H1 (cell line): ENCODE data around the gene CHST13.

ENCODE experiments used
- CEBPB ChIP-seq: IDR thresholded peaks from 2 replicates; pipeline ENCODE4 v1.6.1; 2012; ENCODE audit warnings: low read depth, low read length
- EP300 ChIP-seq, 2 experiments: IDR thresholded peaks; 1 replicate in 1 of 2; 2 replicates in 1 of 2; pipeline ENCODE4 v1.6.1; 2011 to 2012; ENCODE audit warnings: low read depth in 2 of 2, low read length in 2 of 2, mild to moderate bottlenecking in 2 of 2, borderline replicate concordance in 1 of 2, inconsistent platforms in 1 of 2, moderate library complexity in 1 of 2
- EZH2 ChIP-seq: fragments of 200-600 bp; sonication (generic); IDR thresholded peaks from 2 replicates; pipeline ENCODE4 v1.7.1; 2012; ENCODE audit warnings: low read depth, mild to moderate bottlenecking, moderate library complexity, low read length, inconsistent platforms; ENCODE audit not compliant: severe bottlenecking
- JUN ChIP-seq: IDR thresholded peaks from 2 replicates; pipeline ENCODE4 v1.6.1; 2011; ENCODE audit warnings: low read depth, mild to moderate bottlenecking, improper control_type of control experiment, low read length
- POLR2AphosphoS5 ChIP-seq: IDR thresholded peaks from 2 replicates; pipeline ENCODE4 v1.6.1; 2011; ENCODE audit warnings: low read depth, low read length
- RAD21 ChIP-seq, 2 experiments: IDR thresholded peaks in 1 of 2; conservative IDR thresholded peaks in 1 of 2; 2 replicates each; pipeline ENCODE4 v1.6.1; 2011; ENCODE audit warnings: low read depth in 2 of 2, low read length in 2 of 2, improper control_type of control experiment in 1 of 2, inconsistent platforms in 1 of 2, mild to moderate bottlenecking in 1 of 2, moderate library complexity in 1 of 2
- RFX5 ChIP-seq: IDR thresholded peaks from 2 replicates; pipeline ENCODE4 v1.6.1; 2011; ENCODE audit warnings: low read depth, low read length, improper control_type of control experiment, borderline replicate concordance
- SAP30 ChIP-seq: fragments of 300-600 bp; sonication (generic); IDR thresholded peaks from 2 replicates; pipeline ENCODE4 v1.7.1; 2012; ENCODE audit warnings: low read length, moderate library complexity, mild to moderate bottlenecking, inconsistent platforms; ENCODE audit not compliant: insufficient read depth, insufficient replicate concordance
- SIRT6 ChIP-seq: IDR thresholded peaks from one replicate; pipeline ENCODE4 v1.7.1; 2012; ENCODE audit warnings: low read length, inconsistent platforms
- SUZ12 ChIP-seq: fragments of 200-600 bp; sonication (generic); IDR thresholded peaks from 2 replicates; pipeline ENCODE4 v1.6.1; 2012; ENCODE audit warnings: mild to moderate bottlenecking, inconsistent platforms, low read length, moderate library complexity, mixed read lengths
- TF ChIP-seq, protein P1 (sequence below): IDR thresholded peaks from 2 replicates; pipeline ENCODE4 v1.6.1; 2012; ENCODE audit warnings: inconsistent platforms
- TF ChIP-seq, protein P2 (sequence below), 3 experiments: IDR thresholded peaks; 1 replicate in 2 of 3; 2 replicates in 1 of 3; pipeline versions ENCODE4 v1.5.1 to v1.6.1; 2011; ENCODE audit warnings: low read length in 3 of 3, mild to moderate bottlenecking in 3 of 3, inconsistent platforms in 2 of 3, low read depth in 1 of 3, moderate library complexity in 1 of 3; ENCODE audit not compliant: insufficient read depth in 1 of 3; ENCODE audit errors: control extremely low read depth in 1 of 3
- TF ChIP-seq, protein P3 (sequence below): IDR thresholded peaks from 2 replicates; pipeline ENCODE4 v1.6.1; 2011; ENCODE audit warnings: low read depth, mild to moderate bottlenecking, low read length; ENCODE audit not compliant: insufficient read depth

DNA sequence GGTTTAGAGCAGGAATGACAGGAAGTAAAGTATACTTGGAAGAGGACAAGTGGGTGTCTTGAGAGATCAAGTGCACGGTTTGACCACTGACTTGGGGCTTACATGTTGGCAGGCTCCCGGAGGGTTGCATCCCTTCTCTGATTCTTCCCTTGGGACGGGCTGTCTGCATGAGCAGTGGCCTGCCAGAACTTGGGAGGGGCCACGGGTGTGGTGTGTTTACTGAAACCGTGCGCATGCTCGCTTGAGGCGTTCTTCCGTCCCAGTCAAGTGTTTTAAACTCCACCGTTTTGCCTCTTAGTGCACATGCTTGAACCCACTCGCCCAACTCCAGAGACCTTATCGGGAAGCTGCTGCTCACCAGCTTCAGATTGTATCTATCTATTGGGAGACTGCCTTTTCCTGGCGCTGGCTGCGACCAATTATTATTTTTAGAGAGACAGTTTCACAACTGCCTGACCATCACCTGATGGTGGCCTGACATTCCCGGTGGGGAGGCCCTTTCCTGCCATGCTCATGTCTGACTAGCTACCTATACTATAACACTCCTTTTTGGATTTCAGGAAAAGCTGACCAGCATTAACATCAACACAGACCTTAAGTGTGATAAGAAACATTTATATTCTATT, 49.6 kb downstream of the CHST13 start:
- TF ChIP-seq EP300 (IDR thresholded peaks at IDR 0.05; ENCODE audit: borderline replicate concordance in 1 of 2, low read depth in 2 of 2, low read length in 2 of 2) (no peak), POLR2AphosphoS5 (no peak), RFX5 (no peak), SIRT6 (no peak), JUN (no peak), RAD21 (IDR thresholded peaks at IDR 0.05 in 1 of 2, conservative IDR thresholded peaks at IDR 0.05 in 1 of 2; ENCODE audit: low read depth in 2 of 2, low read length in 2 of 2) (no peak), SAP30 (no peak), EZH2 (no peak), CEBPB (no peak), SUZ12 (no peak)
- TF ChIP-seq, protein P1, sequence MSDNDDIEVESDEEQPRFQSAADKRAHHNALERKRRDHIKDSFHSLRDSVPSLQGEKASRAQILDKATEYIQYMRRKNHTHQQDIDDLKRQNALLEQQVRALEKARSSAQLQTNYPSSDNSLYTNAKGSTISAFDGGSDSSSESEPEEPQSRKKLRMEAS = no peak
- TF ChIP-seq, protein P2, sequence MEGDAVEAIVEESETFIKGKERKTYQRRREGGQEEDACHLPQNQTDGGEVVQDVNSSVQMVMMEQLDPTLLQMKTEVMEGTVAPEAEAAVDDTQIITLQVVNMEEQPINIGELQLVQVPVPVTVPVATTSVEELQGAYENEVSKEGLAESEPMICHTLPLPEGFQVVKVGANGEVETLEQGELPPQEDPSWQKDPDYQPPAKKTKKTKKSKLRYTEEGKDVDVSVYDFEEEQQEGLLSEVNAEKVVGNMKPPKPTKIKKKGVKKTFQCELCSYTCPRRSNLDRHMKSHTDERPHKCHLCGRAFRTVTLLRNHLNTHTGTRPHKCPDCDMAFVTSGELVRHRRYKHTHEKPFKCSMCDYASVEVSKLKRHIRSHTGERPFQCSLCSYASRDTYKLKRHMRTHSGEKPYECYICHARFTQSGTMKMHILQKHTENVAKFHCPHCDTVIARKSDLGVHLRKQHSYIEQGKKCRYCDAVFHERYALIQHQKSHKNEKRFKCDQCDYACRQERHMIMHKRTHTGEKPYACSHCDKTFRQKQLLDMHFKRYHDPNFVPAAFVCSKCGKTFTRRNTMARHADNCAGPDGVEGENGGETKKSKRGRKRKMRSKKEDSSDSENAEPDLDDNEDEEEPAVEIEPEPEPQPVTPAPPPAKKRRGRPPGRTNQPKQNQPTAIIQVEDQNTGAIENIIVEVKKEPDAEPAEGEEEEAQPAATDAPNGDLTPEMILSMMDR (IDR thresholded peaks at IDR 0.05; ENCODE audit: control extremely low read depth in 1 of 3, insufficient read depth in 1 of 3, low read depth in 1 of 3, low read length in 3 of 3) = no peak
- TF ChIP-seq, protein P3, sequence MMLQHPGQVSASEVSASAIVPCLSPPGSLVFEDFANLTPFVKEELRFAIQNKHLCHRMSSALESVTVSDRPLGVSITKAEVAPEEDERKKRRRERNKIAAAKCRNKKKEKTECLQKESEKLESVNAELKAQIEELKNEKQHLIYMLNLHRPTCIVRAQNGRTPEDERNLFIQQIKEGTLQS = no peak
